ENCODE measurements around the gene OLFM1. TPM values are rescaled to one million over a fixed set of nuclear protein-coding genes. Genes with fewer than 3 reads are reported as not detected.

Gene OLFM1
- total and polyA plus RNA-seq, 4 donors: 2.0 to 5.9 (median 4.4) TPM

- Histone ChIP-seq H3K9me3 (ENCODE audit: control insufficient read depth in 4 of 4, low read length in 3 of 4) (no peaks in the 10 kb centered on the region), H3K27me3 (ENCODE audit: control insufficient read depth in 4 of 4, insufficient read depth in 4 of 4, low read length in 3 of 4) (peaks cover 0 to 12% (median 2%) of the 10 kb centered on the region in 4 donors), H3K9ac (ENCODE audit: low read depth in 1 of 2, low read length in 2 of 2) (no peak overlapping the region), H3K4me1 (ENCODE audit: control insufficient read depth in 4 of 4, insufficient read depth in 4 of 4, low read length in 3 of 4) (no peaks in the 10 kb centered on the region), H3K36me3 (ENCODE audit: control insufficient read depth in 4 of 4, insufficient read depth in 3 of 4, low read depth in 1 of 4, low read length in 3 of 4) (no peaks in the 10 kb centered on the region), H3K27ac (ENCODE audit: low read depth in 1 of 2, low read length in 2 of 2) (no peak overlapping the region), H3K4me3 (ENCODE audit: low read depth in 1 of 3, low read length in 3 of 3) (no peak overlapping the region)
- no peak for TF ChIP-seq RAD21 (IDR thresholded peaks at IDR 0.05)
- TF ChIP-seq TAF1 (conservative IDR thresholded peaks at IDR 0.05): no peak
- TF ChIP-seq HNF4A (conservative IDR thresholded peaks at IDR 0.05): no peak
- TF ChIP-seq YY1 (IDR thresholded peaks at IDR 0.05): no peak
- TF ChIP-seq FOXA2 (IDR thresholded peaks at IDR 0.05): no peak
- TF ChIP-seq REST (IDR thresholded peaks at IDR 0.05): no peak
- TF ChIP-seq JUND (IDR thresholded peaks at IDR 0.05): no peak
- no peak for TF ChIP-seq GABPA (IDR thresholded peaks at IDR 0.05 in 1 of 2, conservative IDR thresholded peaks at IDR 0.05 in 1 of 2)
- no peak for DNase-seq (ENCODE audit: low spot score)
- 69% methylated on average over 11 of the region's 11 CpGs for WGBS
Measured at GRCh38 chr9:135163023-135163780, 75.7 kb downstream of the OLFM1 start.

GRCh38 chr9:135164036-135164435, 76.6 kb downstream of the OLFM1 start:
- no peak overlapping the region for H3K4me3 ChIP-seq (ENCODE audit: low read depth in 1 of 3, low read length in 3 of 3)
- no peak for DNase-seq (ENCODE audit: low spot score)
- H3K27me3 ChIP-seq (ENCODE audit: control insufficient read depth in 4 of 4, insufficient read depth in 4 of 4, low read length in 3 of 4): peaks cover 0 to 11% (median 2%) of the 10 kb centered on the region in 4 donors

More at GRCh38 chr9:135164036-135164435, 76.6 kb downstream of the OLFM1 start:
- Histone ChIP-seq H3K4me1 (ENCODE audit: control insufficient read depth in 4 of 4, insufficient read depth in 4 of 4, low read length in 3 of 4) (no peaks in the 10 kb centered on the region), H3K27ac (ENCODE audit: low read depth in 1 of 2, low read length in 2 of 2) (no peak overlapping the region), H3K9ac (ENCODE audit: low read depth in 1 of 2, low read length in 2 of 2) (no peak overlapping the region), H3K9me3 (ENCODE audit: control insufficient read depth in 4 of 4, low read length in 3 of 4) (no peaks in the 10 kb centered on the region), H3K36me3 (ENCODE audit: control insufficient read depth in 4 of 4, insufficient read depth in 3 of 4, low read depth in 1 of 4, low read length in 3 of 4) (no peaks in the 10 kb centered on the region)
- WGBS: 67% methylated on average over 11 of the region's 11 CpGs
- TF ChIP-seq RAD21 (IDR thresholded peaks at IDR 0.05) (no peak), HNF4G (IDR thresholded peaks at IDR 0.05) (no peak), FOXA2 (IDR thresholded peaks at IDR 0.05) (no peak), ZBTB33 (IDR thresholded peaks at IDR 0.05) (no peak), JUND (IDR thresholded peaks at IDR 0.05) (no peak), GABPA (IDR thresholded peaks at IDR 0.05 in 1 of 2, conservative IDR thresholded peaks at IDR 0.05 in 1 of 2) (no peak)
- TF ChIP-seq, protein P1, sequence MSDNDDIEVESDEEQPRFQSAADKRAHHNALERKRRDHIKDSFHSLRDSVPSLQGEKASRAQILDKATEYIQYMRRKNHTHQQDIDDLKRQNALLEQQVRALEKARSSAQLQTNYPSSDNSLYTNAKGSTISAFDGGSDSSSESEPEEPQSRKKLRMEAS (IDR thresholded peaks at IDR 0.05): no peak

Measured in liver (tissue), 9 donors.